ENCODE measurements around the gene DAAM1.

DAAM1 gene

GRCh38 chr14:59187802-59188460 is 536 bp upstream of the DAAM1 start:
- DNase-seq (ENCODE audit: low spot score) = peak; percentile 18

GRCh38 chr14:59189091-59189785 is 771 bp downstream of the DAAM1 start:
- DNase-seq (ENCODE audit: low spot score) = peak; percentile 58

- peak; percentile 95 for DNase-seq (ENCODE audit: low spot score)
Measured at GRCh38 chr14:59189786-59190368, 1.4 kb downstream of the DAAM1 start.

GRCh38 chr14:59190372-59190771 is 1.9 kb downstream of the DAAM1 start:
- DNase-seq (ENCODE audit: low spot score) = no peak

- DNase-seq (ENCODE audit: low spot score) = no peak
Measured at GRCh38 chr14:59195912-59196311, 7.4 kb downstream of the DAAM1 start.

- DNase-seq (ENCODE audit: low spot score) = no peak
Measured at GRCh38 chr14:59197695-59198262, 9.3 kb downstream of the DAAM1 start.

GRCh38 chr14:59199205-59199604 is 10.7 kb downstream of the DAAM1 start:
- no peak for DNase-seq (ENCODE audit: low spot score)

GRCh38 chr14:59199614-59200013 is 11.1 kb downstream of the DAAM1 start:
- no peak for DNase-seq (ENCODE audit: low spot score)

- no peak for DNase-seq (ENCODE audit: low spot score)
Measured at GRCh38 chr14:59200195-59200594, 11.7 kb downstream of the DAAM1 start.

- DNase-seq (ENCODE audit: low spot score) = no peak
Measured at GRCh38 chr14:59202031-59202430, 13.6 kb downstream of the DAAM1 start.

- no peak for DNase-seq (ENCODE audit: low spot score)
Measured at GRCh38 chr14:59204305-59204704, 15.8 kb downstream of the DAAM1 start.

GRCh38 chr14:59206892-59207291 is 18.4 kb downstream of the DAAM1 start:
- no peak for DNase-seq (ENCODE audit: low spot score)

- no peak for DNase-seq (ENCODE audit: low spot score)
Measured at GRCh38 chr14:59207506-59207933, 19.1 kb downstream of the DAAM1 start.

GRCh38 chr14:59208224-59208814 is 19.9 kb downstream of the DAAM1 start:
- DNase-seq (ENCODE audit: low spot score) = peak; percentile 66

- DNase-seq (ENCODE audit: low spot score) = no peak
Measured at GRCh38 chr14:59208954-59209353, 20.5 kb downstream of the DAAM1 start.

- DNase-seq (ENCODE audit: low spot score) = no peak
Measured at GRCh38 chr14:59210621-59211020, 22.2 kb downstream of the DAAM1 start.

GRCh38 chr14:59213368-59214315 is 25.2 kb downstream of the DAAM1 start:
- no peak for DNase-seq (ENCODE audit: low spot score)

- DNase-seq (ENCODE audit: low spot score) = no peak
Measured at GRCh38 chr14:59214702-59215302, 26.3 kb downstream of the DAAM1 start.

GRCh38 chr14:59215322-59215721 is 26.9 kb downstream of the DAAM1 start:
- peak; percentile 83 for DNase-seq (ENCODE audit: low spot score)

- no peak for DNase-seq (ENCODE audit: low spot score)
Measured at GRCh38 chr14:59215757-59216156, 27.3 kb downstream of the DAAM1 start.

GRCh38 chr14:59217011-59217410 is 28.5 kb downstream of the DAAM1 start:
- DNase-seq (ENCODE audit: low spot score) = no peak

All from AG20443 (cell line).